Kidney epithelial cell (primary cell): ENCODE results near the gene RSRC1. TPM values are rescaled to one million over a fixed set of nuclear protein-coding genes. Genes with fewer than 3 reads are reported as not detected.

Experiments
- DNase-seq: peaks from one replicate; pipeline ENCODE4 v3.0.0-alpha.2; 2010; ENCODE audit warnings: low read depth
- H3K27me3 ChIP-seq: 2 replicates; pipeline ENCODE4 v1.6.0; 2011; ENCODE audit warnings: low read length; ENCODE audit not compliant: control insufficient read depth, insufficient read depth
- H3K36me3 ChIP-seq: 2 replicates; pipeline ENCODE4 v1.5.1; 2011; ENCODE audit warnings: low read length; ENCODE audit not compliant: control insufficient read depth, insufficient read depth
- H3K4me3 ChIP-seq: 2 replicates; pipeline ENCODE4 v1.5.1; 2011; ENCODE audit warnings: low read depth, mild to moderate bottlenecking, control low read depth, low read length
- total RNA-seq: library from RNA; depleted of rRNA; stranded (reverse); fragments of >200 nt; gene quantifications from 2 replicates; pipeline ENCODE4 v1.2.3, GENCODE V29; 2015
- TF ChIP-seq, protein P1 (sequence below): IDR thresholded peaks from 2 replicates; pipeline ENCODE4 v1.5.1; 2011; ENCODE audit warnings: mild to moderate bottlenecking, moderate library complexity, low read length, control low read depth, inconsistent platforms; ENCODE audit not compliant: insufficient read depth, poor library complexity, severe bottlenecking

The RSRC1 gene
- total RNA-seq, 1 donor from 2014 or later = 27.4 TPM

DNA sequence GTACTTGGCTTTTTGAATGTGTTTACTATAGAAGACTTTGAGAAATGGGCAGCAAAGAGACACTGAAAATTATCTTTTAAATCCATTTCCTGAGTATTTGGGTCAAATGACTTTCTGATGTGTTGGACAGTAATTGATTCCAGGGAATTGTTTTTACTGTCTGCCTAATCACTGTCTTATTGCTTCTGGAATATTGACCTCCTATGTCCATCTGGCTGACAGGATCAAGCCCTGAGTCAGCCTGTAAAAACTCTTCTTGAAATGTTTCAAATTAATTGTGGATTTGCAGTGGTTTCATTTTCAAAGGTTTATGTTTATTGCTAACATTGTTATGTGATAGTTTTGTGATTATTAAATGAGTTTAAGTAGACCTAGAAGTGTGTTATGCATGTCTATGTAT lies 410.5 kb downstream of the RSRC1 start:
- TF ChIP-seq, protein P1, sequence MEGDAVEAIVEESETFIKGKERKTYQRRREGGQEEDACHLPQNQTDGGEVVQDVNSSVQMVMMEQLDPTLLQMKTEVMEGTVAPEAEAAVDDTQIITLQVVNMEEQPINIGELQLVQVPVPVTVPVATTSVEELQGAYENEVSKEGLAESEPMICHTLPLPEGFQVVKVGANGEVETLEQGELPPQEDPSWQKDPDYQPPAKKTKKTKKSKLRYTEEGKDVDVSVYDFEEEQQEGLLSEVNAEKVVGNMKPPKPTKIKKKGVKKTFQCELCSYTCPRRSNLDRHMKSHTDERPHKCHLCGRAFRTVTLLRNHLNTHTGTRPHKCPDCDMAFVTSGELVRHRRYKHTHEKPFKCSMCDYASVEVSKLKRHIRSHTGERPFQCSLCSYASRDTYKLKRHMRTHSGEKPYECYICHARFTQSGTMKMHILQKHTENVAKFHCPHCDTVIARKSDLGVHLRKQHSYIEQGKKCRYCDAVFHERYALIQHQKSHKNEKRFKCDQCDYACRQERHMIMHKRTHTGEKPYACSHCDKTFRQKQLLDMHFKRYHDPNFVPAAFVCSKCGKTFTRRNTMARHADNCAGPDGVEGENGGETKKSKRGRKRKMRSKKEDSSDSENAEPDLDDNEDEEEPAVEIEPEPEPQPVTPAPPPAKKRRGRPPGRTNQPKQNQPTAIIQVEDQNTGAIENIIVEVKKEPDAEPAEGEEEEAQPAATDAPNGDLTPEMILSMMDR = no peak
- Histone ChIP-seq H3K27me3 (no peaks in the 10 kb centered on the region), H3K4me3 (no peak overlapping the region), H3K36me3 (no peaks in the 10 kb centered on the region)
- DNase-seq = no peak

DNA sequence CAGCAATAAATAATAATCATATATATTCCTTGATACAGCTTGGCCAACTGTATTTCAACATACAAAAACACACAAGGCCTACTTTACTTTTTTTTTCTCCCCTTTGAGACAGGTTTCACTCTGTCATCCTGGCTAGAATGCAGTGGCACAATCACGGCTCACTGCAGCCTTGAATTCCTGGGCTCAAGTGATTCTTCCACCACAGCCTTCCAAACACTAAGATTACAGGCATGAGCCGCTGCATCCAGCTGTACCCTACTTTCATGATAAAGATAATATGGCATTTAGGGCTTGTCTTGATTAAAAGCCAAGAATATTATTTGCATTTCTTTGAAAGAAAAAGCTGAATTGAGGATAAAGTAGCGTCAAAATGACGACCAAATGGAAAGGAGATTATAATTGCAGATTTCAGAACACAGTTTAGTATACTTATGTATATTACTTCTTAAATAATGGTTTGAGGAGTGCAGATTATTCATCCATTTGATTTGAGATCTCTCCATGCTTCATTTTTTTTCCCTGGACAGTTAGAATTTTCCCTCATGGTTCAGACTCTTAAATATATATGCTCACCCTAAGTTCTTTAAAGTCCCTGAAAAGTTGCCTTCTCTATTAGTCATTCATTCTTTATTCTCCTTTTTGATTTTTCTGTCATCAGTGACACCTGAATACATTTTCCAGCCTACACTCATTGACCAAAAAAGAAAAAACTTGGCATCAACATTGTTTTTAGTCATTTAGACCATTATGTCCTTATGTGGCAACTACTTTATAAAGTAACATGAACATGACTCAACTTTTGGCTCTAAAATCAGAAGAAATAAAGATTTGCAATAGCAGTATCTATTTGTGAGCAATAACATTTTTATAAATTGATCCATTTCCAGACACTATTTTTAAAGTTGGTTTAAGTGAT lies 412.6 kb downstream of the RSRC1 start:
- no peaks in the 10 kb centered on the region for H3K27me3 ChIP-seq
- TF ChIP-seq, protein P1 = no peak
- no peak for DNase-seq
- H3K4me3 ChIP-seq = no peak overlapping the region
- H3K36me3 ChIP-seq = no peaks in the 10 kb centered on the region

DNA sequence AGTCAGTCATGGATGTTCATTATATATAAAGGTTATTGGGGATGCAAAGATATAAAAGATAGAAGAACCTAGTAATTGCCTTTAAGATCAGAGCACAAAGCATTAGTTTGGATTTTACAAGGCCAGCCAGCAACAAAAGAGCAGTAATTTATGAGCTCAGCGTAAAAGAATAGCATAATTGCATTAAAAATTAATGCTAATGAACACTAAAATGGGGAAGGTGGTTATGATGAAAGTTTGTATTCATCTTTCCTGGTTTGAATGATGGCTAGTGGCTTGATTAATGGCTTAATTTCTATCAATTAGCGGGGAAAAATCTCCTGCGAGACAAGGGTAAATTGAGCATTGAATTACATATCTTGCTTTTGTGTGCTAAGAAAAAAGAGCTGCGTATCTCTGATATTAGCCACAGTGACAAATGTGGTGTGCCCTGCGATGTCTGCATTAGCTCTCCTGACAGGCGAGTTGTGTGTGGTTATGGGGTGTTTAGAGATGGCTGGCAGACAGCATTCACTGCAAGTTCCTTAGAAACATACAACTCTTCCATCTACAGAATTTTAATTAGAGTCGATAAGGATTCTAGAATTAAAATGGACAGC lies 418.3 kb downstream of the RSRC1 start:
- Histone ChIP-seq H3K27me3 (no peaks in the 10 kb centered on the region), H3K36me3 (no peaks in the 10 kb centered on the region), H3K4me3 (no peak overlapping the region)
- no peak for DNase-seq
- TF ChIP-seq, protein P1 = no peak

DNA sequence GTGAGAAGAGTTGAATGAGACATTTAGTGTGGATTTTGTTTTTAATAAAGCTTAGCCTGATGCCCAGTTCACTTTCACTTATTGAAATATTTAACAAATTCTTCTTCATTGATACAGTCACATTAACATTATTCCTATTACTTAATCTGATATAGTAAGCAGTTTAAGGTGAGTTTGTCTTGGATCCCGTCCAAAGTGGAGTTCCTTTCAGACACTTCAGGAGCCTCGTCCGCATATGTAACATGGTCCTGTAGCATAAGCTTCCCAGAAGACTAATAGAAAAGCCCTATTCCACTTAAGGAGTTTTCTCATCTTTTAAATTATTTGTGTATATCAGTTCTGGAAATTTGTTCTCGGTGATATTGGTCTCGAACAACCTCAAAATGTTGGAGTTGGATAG lies 421.4 kb downstream of the RSRC1 start:
- H3K36me3 ChIP-seq = no peaks in the 10 kb centered on the region
- no peak for DNase-seq

DNA sequence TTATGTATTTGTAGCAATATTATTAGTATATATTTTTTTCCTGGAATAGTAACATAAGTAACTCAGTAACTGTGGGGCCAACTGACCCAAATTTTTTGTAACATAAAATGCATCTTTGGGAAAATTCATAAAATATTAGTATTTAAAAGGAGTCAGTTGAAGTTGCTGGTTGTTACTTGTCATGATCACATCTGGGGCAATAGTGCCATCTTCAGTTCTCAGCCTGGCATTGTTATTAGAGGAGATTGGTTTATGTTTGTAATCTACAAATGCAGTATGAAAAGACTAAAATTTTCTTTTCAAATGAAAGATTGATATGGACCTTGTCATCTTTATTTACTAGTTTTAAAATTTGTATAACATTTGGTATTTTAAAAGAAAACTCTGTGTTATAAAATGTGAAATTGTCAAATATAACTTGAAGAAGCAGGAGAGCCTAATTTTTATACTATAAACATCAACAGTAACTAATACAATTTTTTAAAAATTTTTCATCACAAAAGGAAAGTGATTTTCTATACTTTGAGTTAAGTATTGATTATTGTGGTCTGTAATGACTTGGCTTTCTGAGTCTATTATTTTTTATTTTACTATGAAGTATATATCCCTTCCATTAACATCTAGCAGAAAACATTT lies 422.3 kb downstream of the RSRC1 start:
- no peaks in the 10 kb centered on the region for H3K27me3 ChIP-seq
- TF ChIP-seq, protein P1 = peak; percentile 51
- DNase-seq = peak; percentile 2
- H3K4me3 ChIP-seq = no peak overlapping the region
- no peaks in the 10 kb centered on the region for H3K36me3 ChIP-seq

More for the DNA sequence above, 421.4 kb downstream of the RSRC1 start:
- Histone ChIP-seq H3K4me3 (no peak overlapping the region), H3K27me3 (no peaks in the 10 kb centered on the region)
- TF ChIP-seq, protein P1 = no peak
